Measurements from ENCODE around the gene CIBAR2. TPM values are rescaled to one million over a fixed set of nuclear protein-coding genes. Genes with fewer than 3 reads are reported as not detected.

Gene CIBAR2
- total RNA-seq, 1 experiment from 2014 or later, result not detected

DNA sequence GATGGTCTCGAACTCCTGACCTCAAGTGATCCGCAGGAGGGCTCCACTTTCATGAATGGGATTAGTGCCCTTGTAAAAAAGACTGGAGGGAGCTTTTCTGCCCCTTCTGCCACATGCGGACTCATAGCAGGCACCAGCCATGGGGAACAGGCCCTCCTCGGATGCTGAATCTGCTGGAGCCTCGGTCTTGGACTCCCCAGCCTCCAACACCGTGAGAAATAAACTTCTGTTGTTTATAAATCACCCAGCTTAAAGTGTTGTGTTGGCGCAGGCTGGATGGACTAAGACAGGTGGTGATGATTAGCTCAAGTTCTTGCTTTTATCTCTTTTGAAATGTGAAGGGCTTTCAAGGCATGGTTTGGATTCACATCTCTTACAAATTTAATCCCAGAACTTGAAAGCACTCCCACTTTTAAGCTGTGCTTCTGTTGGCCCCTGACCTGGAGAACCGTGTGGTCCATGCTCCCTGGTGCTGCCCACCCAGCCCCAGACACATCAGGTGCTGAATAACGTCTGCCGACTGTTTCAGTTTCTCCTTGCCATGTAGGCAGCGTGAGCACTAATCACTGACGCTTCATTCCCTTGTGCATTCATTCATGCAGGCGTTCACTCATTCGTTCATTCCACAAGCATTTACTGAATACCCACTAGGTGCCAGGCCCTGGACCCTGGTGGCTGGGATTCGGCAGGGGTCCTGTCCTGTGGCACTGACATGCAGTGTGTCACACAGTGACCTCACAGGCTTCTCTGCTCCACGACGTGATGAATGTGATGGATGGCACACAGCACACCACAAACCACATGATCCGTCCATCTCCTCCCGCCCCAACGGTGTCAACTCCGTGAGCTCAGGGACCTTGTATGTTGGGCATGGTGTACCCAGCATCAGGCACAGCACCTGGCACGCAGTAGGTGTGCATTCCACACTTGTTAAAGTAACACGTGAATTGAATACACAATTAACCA, 8.9 kb downstream of the CIBAR2 start:
- Histone ChIP-seq H2BK20ac (ENCODE audit: low read depth, low read length, poor library complexity, severe bottlenecking) (no peak overlapping the region), H3K27ac (ENCODE audit: insufficient read length, low read depth, low read length) (no peak overlapping the region), H3T11ph (ENCODE audit: low read length) (no peak overlapping the region), H3K18ac (ENCODE audit: insufficient read length, low read depth, low read length) (no peak overlapping the region), H2AK5ac (ENCODE audit: insufficient read length, low read length) (no peak overlapping the region), H3K4me2 (ENCODE audit: insufficient read depth, insufficient read length, low read length) (no peak overlapping the region), H3K4ac (ENCODE audit: low read depth, low read length) (no peak overlapping the region), H3K14ac (ENCODE audit: insufficient read depth, low read length) (no peak overlapping the region), H3K27me3 (ENCODE audit: insufficient read depth, low read length) (no peaks in the 10 kb centered on the region), H3K56ac (ENCODE audit: insufficient read length, low read depth, low read length) (no peak overlapping the region), H3K79me1 (ENCODE audit: insufficient read depth, low read depth, low read length, poor library complexity, severe bottlenecking) (no peaks in the 10 kb centered on the region), H3K4me1 (ENCODE audit: insufficient read depth, low read length) (no peaks in the 10 kb centered on the region), H3K9me3 (ENCODE audit: control insufficient read depth, low read depth, low read length) (no peaks in the 10 kb centered on the region), H4K8ac (replicated peaks; ENCODE audit: insufficient read length, low read depth, low read length) (no peak overlapping the region), H2BK12ac (ENCODE audit: insufficient read length, low read depth, low read length) (no peak overlapping the region), H3K9ac (ENCODE audit: extremely low read depth, insufficient read length, low read length) (no peak overlapping the region), H4K20me1 (ENCODE audit: control insufficient read depth, insufficient read depth, insufficient read length) (no peaks in the 10 kb centered on the region), H3K79me2 (ENCODE audit: insufficient read depth, low read length) (no peaks in the 10 kb centered on the region), H2AFZ (ENCODE audit: low read length) (no peak overlapping the region), H2BK5ac (ENCODE audit: insufficient read length, low read length) (no peak overlapping the region), H3K23me2 (ENCODE audit: insufficient read length, low read depth, low read length, poor library complexity, severe bottlenecking) (no peaks in the 10 kb centered on the region), H4K5ac (ENCODE audit: insufficient read length, low read depth, low read length) (no peak overlapping the region), H2BK15ac (ENCODE audit: low read depth, low read length) (no peak overlapping the region), H2BK120ac (ENCODE audit: low read depth, low read length, poor library complexity, severe bottlenecking) (no peak overlapping the region), H4K91ac (ENCODE audit: insufficient read length, low read depth, low read length) (no peak overlapping the region), H3K23ac (ENCODE audit: insufficient read length, low read depth, low read length) (no peak overlapping the region)
- H3K4me3 Mint-ChIP-seq, result no peak overlapping the region
- H3K9me3 Mint-ChIP-seq, result no peaks in the 10 kb centered on the region
- H3K36me3 Mint-ChIP-seq (ENCODE audit: insufficient read depth in 1 of 3, low read depth in 3 of 3), result no peaks in the 10 kb centered on the region
- peaks cover 28% of the 10 kb centered on the region for H3K27me3 Mint-ChIP-seq (ENCODE audit: low read depth)
- WGBS (ENCODE audit: extremely low coverage, insufficient read length, low lambda C conversion rate), result no CpG with 5 or more reads among the region's 23 CpGs
- H3K27ac Mint-ChIP-seq, result no peak overlapping the region
- TF ChIP-seq, protein P1, sequence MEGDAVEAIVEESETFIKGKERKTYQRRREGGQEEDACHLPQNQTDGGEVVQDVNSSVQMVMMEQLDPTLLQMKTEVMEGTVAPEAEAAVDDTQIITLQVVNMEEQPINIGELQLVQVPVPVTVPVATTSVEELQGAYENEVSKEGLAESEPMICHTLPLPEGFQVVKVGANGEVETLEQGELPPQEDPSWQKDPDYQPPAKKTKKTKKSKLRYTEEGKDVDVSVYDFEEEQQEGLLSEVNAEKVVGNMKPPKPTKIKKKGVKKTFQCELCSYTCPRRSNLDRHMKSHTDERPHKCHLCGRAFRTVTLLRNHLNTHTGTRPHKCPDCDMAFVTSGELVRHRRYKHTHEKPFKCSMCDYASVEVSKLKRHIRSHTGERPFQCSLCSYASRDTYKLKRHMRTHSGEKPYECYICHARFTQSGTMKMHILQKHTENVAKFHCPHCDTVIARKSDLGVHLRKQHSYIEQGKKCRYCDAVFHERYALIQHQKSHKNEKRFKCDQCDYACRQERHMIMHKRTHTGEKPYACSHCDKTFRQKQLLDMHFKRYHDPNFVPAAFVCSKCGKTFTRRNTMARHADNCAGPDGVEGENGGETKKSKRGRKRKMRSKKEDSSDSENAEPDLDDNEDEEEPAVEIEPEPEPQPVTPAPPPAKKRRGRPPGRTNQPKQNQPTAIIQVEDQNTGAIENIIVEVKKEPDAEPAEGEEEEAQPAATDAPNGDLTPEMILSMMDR (conservative IDR thresholded peaks at IDR 0.05), result no peak
- DNase-seq, result no peak
- peaks cover 0 to 9% of the 10 kb centered on the region in 2 experiments; a peak in 2 of 4 replicates for H3K4me1 Mint-ChIP-seq

Measured in H9 (cell line).